HepG2 (cell line): ENCODE measurements around the gene TNIP1. TPM values are rescaled to one million over a fixed set of nuclear protein-coding genes. Genes with fewer than 3 reads are reported as not detected.
A peak's percentile ranks its signal among the peaks of the same experiment; 100 is the strongest.

Experiments used
- ATF7 ChIP-seq, 2 experiments: fragments of 450-650 bp in 1 of 2; sonication (generic) in 1 of 2; formaldehyde crosslinking in 1 of 2; IDR thresholded peaks; 2 replicates each; pipeline versions ENCODE4 v1.4.0 to v1.6.1; 2016 to 2020; ENCODE audit warnings: antibody characterized with exemption in 1 of 2, mild to moderate bottlenecking in 1 of 2, missing genetic modification reagents in 1 of 2
- HNRNPH1 ChIP-seq: fragments of 200-400 bp; formaldehyde crosslinking; optimal IDR thresholded peaks from 2 replicates; pipeline ENCODE3; 2017; ENCODE audit warnings: mild to moderate bottlenecking, low read depth, low read length
- HNRNPLL ChIP-seq: fragments of 200-400 bp; formaldehyde crosslinking; IDR thresholded peaks from 2 replicates; pipeline ENCODE4 v1.6.1; 2017; ENCODE audit warnings: mild to moderate bottlenecking, low read depth, low read length; ENCODE audit not compliant: poor library complexity, severe bottlenecking
- JUN ChIP-seq: sonication (generic); formaldehyde crosslinking; IDR thresholded peaks from 2 replicates; pipeline ENCODE4 v1.4.0; 2020; ENCODE audit warnings: mild to moderate bottlenecking, missing genetic modification reagents
- LCORL ChIP-seq, 2 experiments: fragments of 450-650 bp in 1 of 2; sonication (generic) in 1 of 2; formaldehyde crosslinking in 1 of 2; IDR thresholded peaks; 2 replicates each; pipeline versions ENCODE4 v1.5.0 to v1.6.1; 2017 to 2020; ENCODE audit warnings: antibody characterized with exemption in 1 of 2, missing genetic modification reagents in 1 of 2
- MAFF ChIP-seq: IDR thresholded peaks from 2 replicates; pipeline ENCODE4 v1.6.1; 2011; ENCODE audit warnings: low read depth, low read length, improper control_type of control experiment
- NFAT5 ChIP-seq: sonication (generic); formaldehyde crosslinking; IDR thresholded peaks from 2 replicates; pipeline ENCODE4 v1.4.0; 2020; ENCODE audit warnings: missing genetic modification reagents
- REPIN1 ChIP-seq: sonication (generic); formaldehyde crosslinking; IDR thresholded peaks from 2 replicates; pipeline ENCODE4 v1.8.0; 2022; ENCODE audit warnings: missing genetic modification reagents, low read depth, mild to moderate bottlenecking, borderline replicate concordance
- TBP ChIP-seq: sonication (generic); formaldehyde crosslinking; IDR thresholded peaks from 2 replicates; pipeline ENCODE4 v1.5.0; 2020; ENCODE audit warnings: missing genetic modification reagents
- ZBTB43 ChIP-seq: sonication (generic); formaldehyde crosslinking; conservative IDR thresholded peaks from 2 replicates; pipeline ENCODE4 v1.4.0; 2020; ENCODE audit warnings: missing genetic modification reagents
- ZFP91 ChIP-seq: sonication (generic); formaldehyde crosslinking; IDR thresholded peaks from 2 replicates; pipeline ENCODE4 v1.9.0; 2022; ENCODE audit warnings: missing genetic modification reagents, mild to moderate bottlenecking, borderline replicate concordance
- ZNF260 ChIP-seq: sonication (generic); formaldehyde crosslinking; IDR thresholded peaks from 2 replicates; pipeline ENCODE4 v1.4.0; 2020; ENCODE audit warnings: missing genetic modification reagents, low read depth, mild to moderate bottlenecking, borderline replicate concordance
- ZNF276 ChIP-seq: sonication (generic); formaldehyde crosslinking; IDR thresholded peaks from 2 replicates; pipeline ENCODE4 v1.4.0; 2020; ENCODE audit warnings: mild to moderate bottlenecking, low read depth, missing genetic modification reagents
- ZNF296 ChIP-seq: sonication (generic); formaldehyde crosslinking; conservative IDR thresholded peaks from 2 replicates; pipeline ENCODE4 v1.5.0; 2020; ENCODE audit warnings: mild to moderate bottlenecking, missing genetic modification reagents
- ZNF414 ChIP-seq: sonication (generic); formaldehyde crosslinking; IDR thresholded peaks from 2 replicates; pipeline ENCODE4 v1.5.0; 2020; ENCODE audit warnings: missing genetic modification reagents
- ZNF569 ChIP-seq: sonication (generic); formaldehyde crosslinking; IDR thresholded peaks from 2 replicates; pipeline ENCODE4 v1.5.0; 2020; ENCODE audit warnings: mild to moderate bottlenecking, missing genetic modification reagents, moderate library complexity, borderline replicate concordance
- polyA plus RNA-seq, 8 experiments: library from polyadenylated mRNA; depleted of rRNA in 3 of 8; stranded (reverse) in 7 of 8; unstranded in 1 of 8; fragments of >200 nt; fragmentation: Illumina TruSeq in 4 of 8; extraction: Trizol in 4 of 8; gene quantifications; 2 replicates each; pipeline versions ENCODE4 v1.2.1 to v1.2.3, GENCODE V29; 2011 to 2016; ENCODE audit warnings: low read depth in 4 of 8, missing spikeins in 1 of 8, mixed read lengths in 1 of 8; ENCODE audit not compliant: insufficient read depth in 1 of 8
- total RNA-seq, 5 experiments: library from RNA; depleted of rRNA; stranded (reverse); fragments of >200 nt; fragmentation: Illumina TruSeq; extraction: Trizol; gene quantifications; 2 replicates each; pipeline ENCODE4 v1.2.3, GENCODE V29; 2016; ENCODE audit warnings: low read depth in 1 of 5

Gene TNIP1
- total and polyA plus RNA-seq, 2 of the 13 experiments (the other 11 are each of a cell fraction or from before 2014, with no cell fraction given), result 26.2 to 45.9 TPM

GRCh38 chr5:151020304-151021110 is 60.3 kb downstream of the TNIP1 start, which contains the start of gene GPX3 (continued):
- TF ChIP-seq ZBTB43 (CRISPR knock-in tag) (no peak), ZNF296 (CRISPR knock-in tag) (no peak), ZNF276 (CRISPR knock-in tag) (0 out of 2 replicates have a peak, but pooled peaks have one; percentile 21), ATF7 (IDR thresholded peaks at IDR 0.05) (no peak), ATF7 (CRISPR knock-in tag; IDR thresholded peaks at IDR 0.05) (no peak), HNRNPLL (peak; percentile 76), HNRNPH1 (no peak), JUN (CRISPR knock-in tag) (0 out of 2 replicates have a peak, but pooled peaks have one; percentile 51), MAFF (no peak), LCORL (IDR thresholded peaks at IDR 0.05) (no peak), LCORL (CRISPR knock-in tag; IDR thresholded peaks at IDR 0.05) (peak; percentile 97), REPIN1 (CRISPR knock-in tag) (peak; percentile 64; the same call in 1 of the 2 replicates), ZFP91 (CRISPR knock-in tag) (peak; percentile 87; the same call in 1 of the 2 replicates), ZNF260 (CRISPR knock-in tag) (no peak), TBP (CRISPR knock-in tag) (no peak), NFAT5 (CRISPR knock-in tag) (no peak), ZNF569 (CRISPR knock-in tag) (no peak), ZNF414 (peak; percentile 47; the same call in 1 of the 2 replicates)
